Fibroblast of peridontal ligament (primary cell): ENCODE results near the gene SPATA13.

Experiments
- DNase-seq: peaks from one replicate; pipeline ENCODE4 v3.0.0-alpha.2; 2010; ENCODE audit errors: extremely low read depth

SPATA13 gene

DNA sequence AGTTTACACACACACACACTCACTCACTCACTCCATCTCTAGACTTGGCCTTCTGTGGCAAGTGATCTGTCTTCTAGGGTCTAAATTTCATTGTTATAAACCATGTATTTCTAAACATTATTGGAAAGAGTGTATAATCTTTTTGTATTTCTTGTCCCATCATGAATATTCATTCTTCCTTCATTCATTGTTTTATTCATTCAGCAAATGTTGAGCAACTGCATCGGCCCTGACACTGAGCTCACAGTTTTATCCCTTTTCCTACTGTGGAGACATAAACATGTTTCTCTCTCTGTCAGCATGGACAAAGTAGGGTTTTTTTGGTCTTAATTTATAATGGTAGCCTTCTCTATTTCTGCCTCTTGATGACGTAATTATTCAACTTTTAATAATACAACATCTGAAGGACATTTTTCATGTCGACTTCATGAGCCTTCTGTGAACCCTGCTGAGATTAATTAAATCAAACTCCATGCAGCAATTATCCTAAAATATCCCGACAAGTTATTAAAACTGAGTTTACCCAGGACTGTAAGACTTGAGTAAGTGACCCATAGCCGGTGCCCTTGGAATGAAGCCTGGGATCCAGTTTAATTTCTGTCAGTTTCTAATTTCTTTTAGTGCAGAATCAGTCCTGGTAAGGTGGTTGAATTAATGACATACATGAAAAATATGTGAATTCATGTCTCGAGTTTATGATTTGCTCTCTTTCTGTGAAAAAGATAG lies 7.3 kb downstream of the SPATA13 start:
- DNase-seq = peak; percentile 31

DNA sequence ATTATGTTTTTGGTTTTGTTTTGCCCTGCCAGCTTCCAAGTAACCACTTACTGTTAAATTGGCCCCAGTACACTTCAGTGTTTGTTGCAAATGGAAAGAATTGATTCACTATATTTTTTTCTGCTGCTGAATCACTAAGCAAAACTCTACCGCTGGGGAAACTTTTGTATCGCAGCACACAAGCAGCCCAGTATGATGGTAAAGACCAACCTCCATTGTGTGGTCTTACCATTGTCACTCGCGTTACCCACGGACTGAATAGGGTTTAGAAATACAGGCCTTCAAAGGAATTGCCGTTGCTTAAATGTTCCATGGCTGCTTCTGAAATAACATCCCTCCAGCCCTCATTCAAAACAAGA lies 7.9 kb downstream of the SPATA13 start:
- DNase-seq = peak; percentile 77

DNA sequence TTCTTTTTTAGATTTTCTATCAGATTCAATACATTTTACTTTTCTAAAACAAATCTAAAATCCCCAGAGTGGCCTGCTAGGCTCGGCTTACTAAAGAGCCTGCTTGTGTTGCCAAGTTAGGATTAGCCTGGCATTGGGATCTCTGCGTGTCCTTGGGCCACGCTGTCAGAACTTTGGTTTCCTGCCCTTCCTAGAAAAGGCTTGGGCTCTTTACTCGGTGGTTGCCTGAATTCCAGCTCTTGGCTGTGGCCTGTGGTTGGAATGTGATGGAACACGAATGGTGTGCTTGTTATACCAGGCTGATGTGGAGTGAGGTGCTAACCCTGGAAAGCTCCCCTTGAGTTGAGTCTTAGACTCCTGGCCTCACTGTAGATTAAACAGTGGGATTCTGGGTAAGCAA lies 8.5 kb downstream of the SPATA13 start:
- peak; percentile 64 for DNase-seq

DNA sequence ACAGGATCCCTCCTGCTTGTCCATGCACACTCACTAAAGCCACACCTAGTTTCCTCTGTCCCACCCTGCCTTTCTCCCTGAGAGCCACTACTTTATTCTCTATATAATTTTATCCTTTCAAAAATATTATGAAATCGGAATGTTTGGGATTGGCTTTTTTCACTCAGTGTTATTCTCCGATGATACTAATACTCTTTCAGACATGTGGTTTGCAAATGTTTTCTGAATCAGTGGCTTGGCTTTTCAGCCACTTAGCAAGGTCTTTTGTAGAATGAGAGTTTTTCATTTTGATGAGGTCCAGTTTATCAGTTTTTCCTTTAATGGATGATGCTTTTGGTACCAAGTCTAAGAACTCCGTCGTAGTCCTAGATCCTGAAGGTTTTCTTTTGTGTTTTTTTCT lies 11.6 kb downstream of the SPATA13 start:
- DNase-seq = peak; percentile 25

DNA sequence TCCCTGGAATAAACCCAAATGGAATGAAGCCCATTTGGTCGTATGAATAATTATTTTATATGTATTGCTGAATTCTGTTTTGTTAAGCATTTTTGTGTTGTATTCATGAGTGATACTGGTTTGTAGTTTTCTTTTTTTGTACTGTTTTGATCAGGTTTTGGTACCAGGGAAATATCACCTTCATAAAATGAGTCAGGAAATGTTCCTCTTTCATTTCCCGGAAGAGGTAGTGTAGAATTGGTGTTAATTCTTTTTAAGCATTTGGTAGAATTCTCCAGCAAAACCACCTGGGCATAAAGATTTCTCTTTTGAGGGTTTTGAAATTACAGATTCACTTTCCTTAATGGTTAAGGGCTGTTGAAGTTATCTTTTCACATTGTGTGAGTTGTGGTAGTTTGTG lies 13.3 kb downstream of the SPATA13 start:
- DNase-seq = no peak

DNA sequence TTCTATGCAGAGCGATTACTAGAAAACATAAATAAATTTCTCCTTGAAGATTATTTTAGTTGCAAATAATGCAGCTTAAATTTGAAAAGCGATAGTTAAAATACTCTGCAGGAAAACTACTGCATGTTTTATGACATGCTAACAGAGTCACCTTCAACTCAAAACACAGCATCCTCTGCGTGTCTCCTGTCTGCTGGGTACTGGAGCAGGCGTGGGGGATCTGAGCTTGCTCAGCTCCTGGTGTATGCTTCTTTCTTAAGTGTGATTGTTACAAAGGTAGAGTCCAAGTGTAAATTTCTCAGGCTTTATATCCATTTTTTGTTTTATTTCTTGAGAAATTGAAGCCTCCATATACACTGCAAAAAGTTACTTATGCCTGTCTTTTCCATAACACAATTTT lies 15.3 kb downstream of the SPATA13 start:
- DNase-seq = no peak

DNA sequence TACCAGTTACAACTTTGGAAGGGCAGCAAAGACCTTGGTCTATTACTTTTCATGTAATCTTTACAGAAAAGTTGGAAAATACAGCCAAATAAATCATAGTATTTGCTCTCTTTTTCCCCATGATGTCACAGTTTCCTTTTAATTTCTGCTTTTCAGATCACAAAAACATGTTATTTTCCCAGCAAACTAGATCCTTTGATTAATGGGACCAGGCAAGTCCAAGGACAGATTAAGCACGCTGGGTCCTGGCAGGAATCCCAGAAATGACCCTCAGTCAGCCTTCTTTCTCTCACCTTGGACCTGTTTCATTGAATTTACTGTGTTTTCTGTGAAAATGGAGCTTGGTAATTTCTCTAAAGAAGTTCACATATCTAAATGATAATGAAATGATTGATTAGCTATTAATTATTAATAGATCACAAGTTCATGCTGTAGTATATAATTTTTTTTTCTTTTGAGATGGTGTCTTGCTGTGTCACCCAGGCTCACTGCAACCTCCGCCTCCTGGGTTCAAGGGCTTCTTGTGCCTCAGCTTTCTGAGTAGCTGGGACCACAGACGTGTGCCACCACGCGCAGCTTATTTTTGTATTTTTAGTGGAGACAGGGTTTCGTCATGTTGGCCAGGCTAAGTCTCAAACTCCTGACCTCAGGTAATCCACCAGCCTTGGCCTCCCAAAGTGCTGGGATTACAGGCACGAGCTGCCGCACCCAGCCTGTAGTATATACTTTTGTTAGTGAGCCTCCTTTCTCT lies 16.0 kb downstream of the SPATA13 start:
- no peak for DNase-seq

DNA sequence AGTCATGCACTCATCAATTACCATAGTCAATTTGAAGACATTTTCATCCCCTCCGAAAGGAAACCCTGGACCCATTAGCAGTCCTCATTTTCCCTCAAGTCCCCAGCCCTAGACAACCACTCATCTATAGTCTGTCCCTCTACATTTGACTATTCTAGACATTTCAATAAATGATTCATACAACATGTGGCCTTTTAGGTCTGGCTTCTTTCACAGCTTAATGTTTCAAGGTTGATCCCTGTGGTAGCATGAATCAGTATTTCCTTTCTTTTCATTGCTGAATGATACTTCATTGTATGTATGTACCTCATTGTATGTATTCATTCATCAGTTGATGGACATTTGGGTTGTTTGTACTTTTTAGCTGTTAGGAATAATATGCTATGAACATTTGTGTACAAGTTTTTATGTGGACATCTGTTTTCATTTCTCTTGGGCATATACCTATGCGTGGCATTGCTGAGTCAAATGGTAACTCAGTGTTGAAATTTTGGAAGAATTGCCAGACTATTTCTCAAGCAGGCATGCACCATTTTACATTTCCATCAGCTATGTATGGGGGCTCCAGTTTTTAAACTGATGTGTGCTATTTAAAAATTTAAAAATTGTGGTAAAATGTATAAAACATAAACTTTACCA lies 18.4 kb downstream of the SPATA13 start:
- DNase-seq = peak; percentile 42

DNA sequence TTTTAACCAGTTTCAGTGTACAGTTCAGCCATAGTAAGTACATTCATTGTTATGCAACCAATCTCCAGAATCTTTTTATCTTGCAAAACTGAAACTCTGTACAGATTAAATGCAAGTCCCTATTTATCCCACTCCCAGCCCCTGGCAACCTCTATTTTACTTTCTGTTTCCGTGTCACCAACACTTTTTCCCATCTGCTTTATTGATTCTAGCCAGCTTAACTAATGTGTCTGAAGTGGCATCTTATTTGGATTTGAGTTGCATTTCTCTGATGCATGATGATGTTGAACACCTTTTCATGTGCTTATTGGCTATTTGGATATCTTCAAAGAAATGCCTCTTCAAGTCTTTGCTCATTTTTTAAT lies 18.9 kb downstream of the SPATA13 start:
- no peak for DNase-seq

DNA sequence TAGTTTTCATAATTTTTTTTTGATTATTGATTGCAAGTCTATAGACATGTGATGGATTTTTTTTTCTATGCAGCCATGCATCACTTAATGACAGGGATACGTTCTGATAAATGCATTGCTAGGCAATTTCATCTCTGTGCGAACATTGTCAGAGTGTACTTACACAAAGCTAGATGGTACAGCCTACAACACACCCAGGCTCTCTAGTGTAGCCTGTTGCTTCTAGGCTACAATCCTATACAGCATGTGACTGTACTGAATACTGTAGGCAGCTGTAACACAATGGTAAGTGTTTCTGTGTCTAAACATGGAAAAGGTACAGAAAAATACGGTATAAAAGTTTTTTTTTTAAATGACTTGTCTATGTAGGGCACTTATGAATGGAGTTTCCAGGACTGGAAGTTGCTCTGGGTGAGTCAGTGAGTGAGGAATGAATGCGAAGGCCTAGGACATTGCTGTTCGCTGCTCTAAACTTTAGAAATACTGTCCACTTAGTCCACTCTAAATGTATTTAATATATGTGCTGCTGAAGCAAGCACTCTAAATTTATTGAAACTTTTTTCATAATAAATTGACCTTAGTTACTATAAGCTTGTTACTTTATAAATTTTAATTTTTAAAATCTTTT lies 20.3 kb downstream of the SPATA13 start:
- DNase-seq = peak; percentile 26

DNA sequence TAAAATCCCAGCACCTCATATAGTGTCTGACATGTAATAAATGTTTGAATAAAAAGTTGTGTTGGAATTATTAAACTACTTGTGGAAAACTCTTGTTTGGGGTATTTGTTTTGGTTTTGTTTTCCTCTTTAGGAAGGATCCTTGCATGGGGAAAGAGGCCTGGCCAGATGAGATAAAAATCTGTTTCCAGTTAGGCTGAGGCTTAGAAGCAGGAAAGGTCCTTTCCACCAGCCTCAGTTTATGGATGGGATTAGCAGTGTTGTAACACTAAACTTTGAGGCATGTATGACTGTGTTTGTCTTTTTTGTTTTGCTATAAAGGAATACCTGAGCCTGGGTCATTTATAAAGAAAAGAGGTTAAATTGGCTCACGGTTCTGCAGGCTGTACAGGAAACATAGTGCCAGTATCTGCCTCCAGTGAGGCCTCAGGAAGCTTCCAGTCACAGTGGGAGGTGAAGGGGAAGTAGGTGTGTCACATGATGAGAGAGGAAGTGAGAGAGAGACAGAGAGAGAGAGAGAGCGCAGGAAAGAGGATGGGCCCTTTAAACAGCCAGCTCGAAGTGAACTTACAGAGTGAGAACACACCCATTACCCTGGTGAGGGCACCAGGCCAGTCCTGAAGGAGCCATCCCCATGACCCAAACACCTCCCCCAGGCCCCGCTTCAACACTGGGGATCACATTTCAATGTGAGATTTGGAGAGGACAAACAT lies 21.6 kb downstream of the SPATA13 start:
- peak; percentile 42 for DNase-seq

DNA sequence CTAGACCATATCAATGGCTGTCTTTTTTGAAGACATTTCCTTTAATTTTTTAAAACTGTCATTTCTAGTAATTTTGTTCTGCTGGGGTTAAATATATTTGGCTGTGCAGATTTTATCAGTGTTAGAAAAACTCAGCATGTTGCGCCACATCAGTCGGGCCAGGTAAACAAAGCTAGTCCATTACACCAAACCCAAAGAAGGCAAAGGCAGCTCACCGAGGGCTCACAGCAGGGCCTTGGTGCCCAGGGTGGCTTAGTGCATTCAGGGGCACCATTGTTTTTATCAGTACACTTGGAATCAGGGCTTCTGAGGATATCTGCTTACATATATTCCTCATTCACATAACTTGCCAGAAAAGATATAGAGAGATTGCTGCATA lies 22.2 kb downstream of the SPATA13 start:
- DNase-seq = no peak

DNA sequence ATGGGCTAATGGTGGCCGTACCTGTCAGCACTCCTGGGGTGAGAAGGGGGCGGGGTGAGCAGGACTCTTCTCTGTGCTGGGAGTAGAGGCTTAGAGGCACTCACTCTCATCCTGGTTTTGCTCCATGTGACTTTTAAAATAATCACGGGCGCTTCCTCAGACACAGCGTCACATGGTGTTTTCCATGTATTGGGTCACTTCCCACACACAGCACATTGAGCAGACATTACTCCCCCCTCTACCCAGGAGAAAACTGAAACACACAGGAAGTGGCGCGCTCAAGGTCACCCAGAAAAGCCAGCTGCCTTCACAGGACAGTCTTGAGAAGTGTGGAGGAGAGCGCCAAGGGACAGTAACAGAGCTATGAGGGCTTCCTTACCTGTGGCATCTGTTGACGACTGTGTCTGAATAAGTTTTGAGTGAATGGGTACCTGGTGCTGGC lies 23.2 kb downstream of the SPATA13 start:
- no peak for DNase-seq

DNA sequence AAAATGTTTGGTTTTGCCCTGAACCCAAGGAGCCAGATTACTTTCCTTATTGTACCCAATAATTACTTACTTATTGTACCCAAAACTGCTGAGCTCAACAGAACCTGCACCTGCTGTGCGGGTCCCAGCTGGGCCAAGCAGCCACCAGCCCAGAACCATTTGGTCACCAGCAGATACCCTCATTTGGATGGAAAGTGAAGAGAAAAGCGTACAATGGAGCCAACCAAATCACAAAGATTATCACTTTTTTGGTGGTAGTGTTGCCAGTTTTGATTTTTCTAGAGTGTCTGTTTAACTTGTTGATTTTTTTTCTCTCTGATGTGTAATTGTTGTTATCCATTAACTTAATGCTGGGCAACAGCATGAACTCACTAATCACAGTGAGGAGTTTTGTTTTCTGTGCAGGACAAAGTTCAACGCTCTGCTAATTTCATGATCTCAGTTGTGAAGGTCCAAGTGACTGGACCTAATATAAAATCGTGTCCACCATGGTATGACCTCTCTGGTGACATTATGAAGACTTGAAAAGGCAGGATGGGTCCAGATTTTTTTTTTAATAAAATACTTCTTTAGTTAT lies 23.8 kb downstream of the SPATA13 start:
- DNase-seq = no peak

DNA sequence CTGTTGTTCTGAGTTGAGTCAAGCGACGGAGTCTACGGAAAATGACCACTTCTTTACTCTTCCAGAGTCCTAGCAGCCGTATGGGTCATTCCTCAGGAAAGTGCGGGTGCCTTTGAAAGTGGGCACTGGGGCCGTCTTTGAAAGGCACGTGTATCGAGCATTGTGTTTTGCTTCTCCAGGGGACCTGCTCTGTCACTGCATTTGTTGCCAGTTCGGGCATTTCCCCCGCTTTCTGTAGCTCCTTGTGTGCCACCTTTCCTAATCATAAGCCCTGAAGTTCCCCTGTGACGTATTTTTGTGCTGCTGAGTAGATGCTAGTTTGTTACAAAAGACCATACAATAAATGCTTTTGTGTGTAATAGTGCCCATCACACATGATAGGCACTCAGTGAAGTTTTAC lies 24.4 kb downstream of the SPATA13 start:
- no peak for DNase-seq

DNA sequence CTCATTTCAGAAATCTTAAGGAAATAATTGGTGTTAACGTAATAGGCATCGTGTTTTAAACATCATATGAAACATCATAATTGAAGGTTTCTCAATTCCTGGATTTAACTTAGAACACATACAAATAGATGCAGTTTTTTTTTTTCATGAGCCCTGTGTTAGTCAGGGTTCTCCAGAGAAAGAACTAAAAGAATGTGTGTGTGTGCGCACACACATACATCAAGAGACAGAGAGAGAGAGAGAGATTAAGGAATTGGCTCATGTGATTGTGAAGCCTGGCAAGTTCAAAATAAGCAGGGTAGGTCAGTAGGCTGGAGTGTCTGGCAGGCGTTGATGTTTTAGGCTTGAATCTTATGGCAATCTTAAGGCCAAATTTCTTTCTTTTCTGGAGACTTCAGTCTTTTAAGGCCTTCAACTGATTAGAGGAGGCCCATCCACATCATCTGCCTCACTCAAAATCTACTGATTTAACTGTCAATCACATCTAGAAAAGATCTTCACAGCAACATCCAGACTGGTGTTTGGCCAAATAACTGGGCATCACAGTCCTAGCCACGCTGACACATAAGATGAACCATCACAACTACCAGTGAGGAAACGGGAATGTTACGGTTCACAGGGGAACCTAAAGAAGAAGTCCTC lies 25.2 kb downstream of the SPATA13 start:
- peak; percentile 60 for DNase-seq

DNA sequence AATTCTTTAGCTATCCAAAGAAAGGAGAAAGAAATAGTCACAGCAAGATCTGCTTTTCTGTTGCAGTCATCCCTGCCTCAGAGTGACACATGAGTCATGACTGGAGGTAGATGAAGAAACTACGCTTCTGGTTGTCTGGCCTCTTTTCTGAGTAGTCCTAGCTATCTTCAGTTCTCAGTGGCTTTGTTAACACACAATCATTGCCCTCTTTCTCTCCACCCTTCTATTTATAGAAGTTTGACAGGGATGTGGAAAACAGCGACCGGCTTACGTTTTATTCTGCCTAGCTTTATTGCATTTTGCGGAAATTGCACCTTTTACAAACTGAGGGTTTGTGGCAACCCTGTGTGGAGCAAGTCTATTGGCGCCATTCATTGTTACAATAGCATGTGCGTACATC lies 26.7 kb downstream of the SPATA13 start:
- DNase-seq = no peak

DNA sequence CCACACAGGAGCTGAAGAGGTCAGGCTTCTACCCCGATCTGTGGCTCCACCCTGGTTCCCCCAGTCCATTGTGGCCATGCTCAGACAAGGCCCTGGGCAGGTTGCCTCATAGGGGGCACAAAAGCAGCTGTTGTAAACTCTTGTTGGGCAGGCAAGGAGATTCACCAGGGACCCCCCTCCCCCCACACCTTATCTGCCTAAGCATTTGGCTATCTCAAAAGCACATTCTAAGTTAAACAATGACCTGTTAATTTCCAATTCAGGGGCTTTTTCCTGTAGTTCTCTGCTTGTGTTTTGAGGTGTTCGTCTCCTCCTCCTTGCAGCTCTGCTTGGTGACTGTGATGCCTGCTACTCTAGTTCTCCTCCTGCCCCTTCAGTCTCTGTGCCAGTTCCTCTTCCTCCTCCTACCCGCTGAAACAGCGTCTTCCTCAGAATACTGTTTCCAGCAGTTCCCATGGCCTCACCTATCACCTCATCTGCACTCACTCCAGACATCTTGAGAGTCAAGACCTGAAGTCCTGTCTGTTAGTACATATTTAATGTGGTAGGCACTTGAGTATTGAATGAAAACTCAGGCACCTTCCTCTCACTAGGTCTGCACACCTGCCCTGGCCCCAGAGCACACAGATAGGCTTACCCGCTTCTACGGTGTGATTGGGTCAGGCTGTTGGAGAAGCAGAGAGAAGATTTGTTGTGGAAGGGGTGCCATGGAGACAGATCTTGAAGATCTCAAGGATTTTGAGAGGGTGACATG lies 31.7 kb downstream of the SPATA13 start:
- no peak for DNase-seq

DNA sequence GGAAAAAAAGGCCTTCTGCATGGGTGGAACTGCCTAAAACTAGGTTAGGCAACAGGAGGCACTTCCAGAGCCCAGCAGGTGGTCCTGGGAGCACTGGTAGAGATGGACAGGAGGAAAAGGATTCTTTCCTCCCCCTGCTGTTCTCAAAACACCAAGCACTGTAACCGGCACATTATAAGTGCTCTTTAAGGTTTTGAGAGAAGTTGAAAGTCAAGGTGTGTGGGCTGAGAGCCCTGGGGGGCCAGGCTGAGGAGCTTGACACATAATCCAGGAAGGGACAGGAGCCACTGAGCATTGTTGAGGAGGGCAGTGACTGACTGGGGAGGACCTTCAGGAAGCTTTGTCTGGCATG lies 32.3 kb downstream of the SPATA13 start:
- no peak for DNase-seq

DNA sequence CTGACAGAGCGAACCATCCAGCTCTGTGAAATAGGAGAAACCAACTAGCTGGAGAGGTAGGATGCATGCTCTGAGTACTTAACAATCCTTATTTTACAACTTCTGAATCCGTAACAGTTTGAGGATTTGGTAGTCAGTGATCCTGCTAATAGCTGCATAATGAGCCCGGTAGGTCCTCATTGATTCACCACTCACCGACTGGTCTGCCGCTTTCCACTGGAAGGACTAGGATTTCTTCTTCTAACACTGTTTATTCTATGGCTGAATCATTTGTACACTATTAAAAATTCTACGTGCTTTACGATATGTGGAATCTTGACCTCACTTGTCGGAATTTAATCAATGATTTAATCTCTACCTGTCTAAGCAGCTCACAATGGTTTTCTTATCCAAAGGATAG lies 33.9 kb downstream of the SPATA13 start:
- no peak for DNase-seq

DNA sequence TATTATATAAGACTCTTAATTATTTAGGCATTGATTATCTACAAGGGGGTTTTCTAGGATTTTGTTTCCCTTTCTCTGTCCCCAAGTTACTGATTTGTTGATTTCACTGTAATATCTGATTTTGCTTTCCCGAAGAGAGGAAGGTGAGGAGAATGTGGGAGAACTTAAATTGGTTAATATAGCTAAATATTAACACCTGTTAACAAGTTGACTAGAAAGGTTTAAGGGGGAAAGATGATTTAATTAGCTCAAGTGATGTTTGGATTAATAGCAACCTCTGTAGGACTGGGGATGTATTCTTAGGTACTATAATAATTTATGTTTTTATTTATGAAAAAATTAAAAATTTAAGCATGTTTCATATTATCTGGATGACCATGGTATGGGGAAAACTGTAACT lies 35.1 kb downstream of the SPATA13 start:
- no peak for DNase-seq
